Activated effector memory CD4-positive, alpha-beta T cell treated with Interleukin-2 at 50 U/mL for 16 hours (primary cell): ENCODE measurements around the gene DNAH8.
A peak's percentile ranks its signal among the peaks of the same experiment; 100 is the strongest.

Source experiments
- DNase-seq: peaks from one replicate; pipeline ENCODE4 v3.0.0-alpha.2; 2020

Gene DNAH8

GRCh38 chr6:38701551-38701950, 13.6 kb upstream of the DNAH8 start:
- DNase-seq: no peak

- peak; percentile 94 for DNase-seq
Measured at GRCh38 chr6:38702558-38703397, 12.3 kb upstream of the DNAH8 start, which contains the start of gene GLO1. Gene GLO1, minus strand, starts transcription at chr6:38703145. Its CDS starts 91 bp downstream, at chr6:38703054.

DNA sequence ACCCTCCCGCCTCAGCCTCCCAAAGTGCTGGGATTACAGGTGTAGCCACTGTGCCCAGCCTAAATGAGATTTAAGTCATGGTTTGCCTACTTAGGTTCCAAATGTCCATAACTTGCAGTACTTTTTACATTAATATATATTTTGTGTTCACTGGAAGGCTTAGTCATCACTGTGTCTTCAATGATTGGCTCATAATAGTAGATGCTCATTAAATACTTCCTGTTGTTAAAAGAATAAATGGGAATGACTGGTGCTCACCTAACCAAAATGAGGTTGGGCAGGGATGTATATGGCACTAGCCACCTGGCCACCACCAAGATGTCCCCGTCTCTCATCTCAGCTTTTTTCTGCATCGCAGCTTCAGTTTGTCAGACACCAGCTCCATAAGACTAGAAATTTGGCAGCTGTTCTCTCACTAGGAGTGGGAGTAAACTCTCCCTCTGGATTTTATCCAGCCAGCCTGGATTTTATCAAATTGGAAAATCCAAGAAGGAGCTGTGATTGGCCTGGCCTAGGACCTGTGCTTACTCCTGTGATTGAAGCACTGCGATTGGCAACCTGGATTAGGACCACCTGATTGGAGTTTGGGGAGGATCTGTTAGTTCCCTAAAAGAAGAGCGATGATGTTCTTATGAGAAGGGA, 11.0 kb upstream of the DNAH8 start:
- DNase-seq: no peak

DNA sequence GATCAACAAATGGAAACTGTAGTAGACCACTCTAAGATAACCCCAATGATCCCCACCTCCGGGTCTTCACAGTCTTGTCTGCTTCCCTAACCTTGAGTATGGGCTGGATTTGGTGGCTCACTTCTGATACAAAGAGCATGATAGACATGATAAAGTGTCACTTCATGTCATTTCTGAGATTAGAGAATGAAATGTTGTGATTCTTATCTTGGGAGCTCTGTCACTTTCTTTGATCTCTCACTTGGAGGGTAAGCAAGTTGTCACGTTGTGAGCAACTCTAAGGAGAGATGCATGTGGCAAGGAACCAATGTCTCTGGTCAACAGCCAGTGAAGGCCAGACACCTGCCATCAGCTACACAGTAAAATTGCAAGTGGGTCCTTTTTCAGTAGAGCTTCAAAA, 9.2 kb upstream of the DNAH8 start:
- no peak for DNase-seq

DNA sequence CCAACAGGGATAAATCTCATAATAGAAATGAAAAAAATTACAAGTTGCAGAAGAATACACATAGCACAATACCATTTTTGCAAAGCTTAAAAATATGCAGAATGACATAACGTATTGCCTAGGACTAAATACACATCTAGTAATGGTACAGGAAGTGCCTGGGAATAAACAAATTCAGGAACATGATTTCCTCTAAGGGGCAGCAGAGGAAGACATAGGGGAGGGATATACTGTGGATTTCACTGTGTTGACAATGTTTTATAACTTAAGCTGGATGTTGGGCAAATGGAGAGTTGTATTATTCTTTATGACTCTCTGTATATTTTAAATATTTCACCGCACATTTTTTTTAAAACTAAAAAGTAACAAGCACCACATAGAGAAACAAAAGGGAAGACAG, 6.6 kb upstream of the DNAH8 start:
- no peak for DNase-seq

DNA sequence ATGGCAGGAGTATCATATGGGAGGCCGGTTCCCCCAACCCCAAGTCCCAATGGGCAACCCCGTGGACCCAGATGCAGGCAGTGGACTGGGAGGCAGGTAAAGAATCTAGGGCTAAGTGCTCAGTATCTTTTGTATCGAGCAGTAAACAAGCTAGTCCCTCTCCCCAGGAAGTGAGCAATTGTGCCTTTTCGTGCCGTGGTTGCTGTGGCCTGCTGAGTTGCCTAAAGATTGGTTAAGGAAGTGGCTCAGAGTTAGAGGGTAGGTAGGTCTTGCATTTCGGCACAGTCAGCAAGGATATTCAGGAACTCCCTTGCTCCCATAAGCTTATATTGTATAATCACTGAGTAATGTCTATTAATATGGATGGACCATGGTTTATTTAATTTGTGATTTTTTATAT, 1.3 kb upstream of the DNAH8 start:
- peak; percentile 64 for DNase-seq

- DNase-seq: no peak
Measured at GRCh38 chr6:38714239-38715015, 684 bp upstream of the DNAH8 start.

GRCh38 chr6:38716825-38717224, 1.7 kb downstream of the DNAH8 start:
- no peak for DNase-seq

DNA sequence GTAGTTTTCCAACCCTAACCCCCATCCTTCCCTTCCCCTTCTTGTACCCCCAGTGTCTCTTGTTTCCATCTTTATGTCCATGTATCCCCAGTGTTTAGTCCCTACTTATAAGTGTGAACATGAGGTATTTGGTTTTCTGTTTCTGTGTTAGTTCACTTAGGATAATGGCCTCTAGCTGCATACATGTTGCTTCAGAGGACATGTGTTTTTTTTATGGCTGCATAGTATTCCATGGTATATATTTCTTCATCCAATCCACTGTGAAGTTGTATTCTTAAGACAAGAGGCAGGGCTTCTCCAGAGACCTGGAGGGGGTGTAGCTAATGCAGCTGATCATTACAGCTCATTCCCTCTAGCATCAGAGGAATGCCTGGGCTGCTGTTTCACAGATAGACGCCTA, 4.2 kb downstream of the DNAH8 start:
- no peak for DNase-seq

- no peak for DNase-seq
Measured at GRCh38 chr6:38720295-38720694, 5.2 kb downstream of the DNAH8 start.

GRCh38 chr6:38722038-38722437, 6.9 kb downstream of the DNAH8 start:
- no peak for DNase-seq

GRCh38 chr6:38722727-38723334, 7.7 kb downstream of the DNAH8 start:
- DNase-seq: no peak

- no peak for DNase-seq
Measured at GRCh38 chr6:38723783-38724182, 8.7 kb downstream of the DNAH8 start.

GRCh38 chr6:38724343-38724742, 9.2 kb downstream of the DNAH8 start:
- DNase-seq: no peak

GRCh38 chr6:38725414-38726183, 10.5 kb downstream of the DNAH8 start:
- no peak for DNase-seq

DNA sequence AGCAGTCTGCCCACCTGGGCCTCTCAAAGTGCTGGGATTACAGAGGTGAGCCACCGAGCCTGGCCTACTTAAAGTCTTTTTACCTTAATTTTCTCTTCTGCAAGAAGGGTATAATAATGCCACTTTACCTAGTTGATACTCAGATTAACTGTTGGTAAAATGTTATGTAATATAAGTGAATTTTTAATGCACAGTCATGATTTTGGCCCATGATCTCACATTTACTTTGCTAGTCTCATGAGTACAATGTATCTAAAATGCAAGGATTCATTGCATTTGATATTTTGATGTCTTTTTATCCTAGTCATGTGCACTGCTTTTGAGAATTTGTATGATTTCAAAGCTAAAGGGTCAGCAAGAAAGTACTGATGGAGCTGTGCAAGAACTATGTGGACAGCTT, 13.1 kb downstream of the DNAH8 start:
- no peak for DNase-seq

- DNase-seq: no peak
Measured at GRCh38 chr6:38730140-38730862, 15.2 kb downstream of the DNAH8 start.

DNA sequence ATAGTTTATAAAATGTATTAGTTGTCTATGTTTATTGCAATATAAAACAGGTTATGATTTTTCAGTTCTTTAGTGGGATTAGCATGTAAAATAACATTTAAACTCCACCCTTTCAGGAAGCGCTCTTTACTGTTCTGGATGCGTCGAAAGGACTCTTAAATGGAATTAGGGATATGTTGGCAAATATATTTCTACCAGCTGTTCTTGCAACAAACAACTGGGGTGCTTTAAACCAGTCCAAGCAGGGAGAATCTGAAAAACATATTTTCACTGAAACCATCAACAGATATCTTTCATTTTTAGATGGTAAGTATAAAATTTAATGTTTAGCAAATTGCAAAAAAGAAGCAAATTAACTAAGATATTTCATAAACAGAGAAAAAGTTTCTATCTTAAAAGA, 21.8 kb downstream of the DNAH8 start:
- no peak for DNase-seq

DNA sequence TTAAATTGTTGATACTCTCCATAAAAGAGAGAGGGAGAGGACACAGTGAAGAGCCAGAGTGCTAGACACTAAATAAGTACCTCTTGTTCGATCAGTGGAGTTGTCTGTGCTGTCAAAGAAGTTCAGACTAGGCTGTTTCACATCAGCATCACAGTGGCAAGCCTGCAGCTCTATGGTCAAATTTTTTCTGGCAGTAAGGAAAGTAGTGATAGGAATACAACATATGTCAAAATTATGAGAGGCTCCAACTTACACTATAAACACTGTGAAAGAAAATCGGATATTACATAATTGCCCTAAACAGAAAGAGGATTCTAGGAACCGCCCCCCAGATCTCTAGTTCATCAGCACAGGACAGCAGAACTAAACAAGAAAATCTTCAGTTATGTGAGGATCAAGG, 23.1 kb downstream of the DNAH8 start:
- DNase-seq: no peak

- no peak for DNase-seq
Measured at GRCh38 chr6:38739532-38739931, 24.4 kb downstream of the DNAH8 start.

- DNase-seq: no peak
Measured at GRCh38 chr6:38749473-38749872, 34.4 kb downstream of the DNAH8 start.
